GM19468 (cell line): Measurements from ENCODE around the gene CCL23.
"Not testable (repeated sequence)": the region's sequence is repeated elsewhere in the genome, so short reads cannot be mapped to it uniquely, and the experiment has no call there.

Source experiments
- ATAC-seq: cut with Tn5 transposase; IDR thresholded peaks from one replicate; pipeline ENCODE4 v1.9.1; 2021; ENCODE audit warnings: mild to moderate bottlenecking, moderate library complexity, moderate number of reproducible peaks; ENCODE audit not compliant: unreplicated experiment; ENCODE audit errors: extremely low read depth

Gene CCL23, protein sequence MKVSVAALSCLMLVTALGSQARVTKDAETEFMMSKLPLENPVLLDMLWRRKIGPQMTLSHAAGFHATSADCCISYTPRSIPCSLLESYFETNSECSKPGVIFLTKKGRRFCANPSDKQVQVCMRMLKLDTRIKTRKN

DNA sequence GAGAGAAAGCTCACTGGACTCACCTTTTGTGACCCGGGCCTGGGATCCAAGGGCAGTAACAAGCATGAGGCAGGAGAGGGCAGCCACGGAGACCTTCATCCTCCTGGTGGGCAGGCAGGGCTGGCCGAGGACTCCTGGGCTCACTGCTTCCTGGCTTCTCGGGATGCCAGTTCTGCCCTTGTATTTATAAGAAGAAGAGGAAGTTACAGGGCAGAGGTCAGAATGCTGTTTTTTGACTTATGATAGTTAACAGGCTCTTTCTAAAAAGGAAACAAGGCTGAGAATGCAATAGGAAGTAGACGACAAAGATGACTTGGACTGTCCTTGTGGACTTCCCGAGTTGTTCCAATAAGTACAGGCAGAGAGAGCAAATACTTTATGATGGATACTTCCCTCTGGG lies at the start of gene CCL23:
Gene CCL23, minus strand, starts transcription at position 174 of the 400 bp plus-strand sequence. Its CDS starts 75 bp downstream, at position 99.
- ATAC-seq = no peak

DNA sequence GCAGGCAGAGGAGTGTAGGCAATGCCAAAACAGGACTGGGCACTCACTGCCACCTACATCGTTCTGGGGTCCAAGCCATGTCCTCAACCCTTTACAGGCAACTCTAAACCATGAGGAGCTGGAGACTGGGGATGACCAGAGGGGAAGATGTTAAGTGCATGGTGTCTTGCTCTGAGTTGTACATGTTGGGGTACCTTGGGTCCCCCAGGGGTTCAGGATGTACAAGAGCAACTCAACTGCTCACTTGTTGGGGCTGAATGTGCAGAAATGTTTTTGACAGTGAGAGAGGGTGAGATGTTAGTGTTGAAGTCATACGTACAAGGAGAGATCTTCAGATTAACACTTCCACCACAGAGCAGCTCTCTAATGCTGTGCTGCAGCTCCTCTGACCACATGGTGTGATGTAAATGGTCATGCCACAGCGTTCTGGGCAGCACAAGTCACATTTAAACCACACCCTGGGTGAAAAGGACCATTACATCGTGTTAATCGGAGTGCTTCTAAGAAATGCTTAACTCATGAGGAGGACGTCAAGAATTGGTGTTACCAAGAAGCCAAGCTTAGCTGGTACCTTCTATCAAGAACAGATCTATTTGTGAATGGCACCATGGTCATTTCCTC lies 48.7 kb upstream of the CCL23 start:
- no peak for ATAC-seq

DNA sequence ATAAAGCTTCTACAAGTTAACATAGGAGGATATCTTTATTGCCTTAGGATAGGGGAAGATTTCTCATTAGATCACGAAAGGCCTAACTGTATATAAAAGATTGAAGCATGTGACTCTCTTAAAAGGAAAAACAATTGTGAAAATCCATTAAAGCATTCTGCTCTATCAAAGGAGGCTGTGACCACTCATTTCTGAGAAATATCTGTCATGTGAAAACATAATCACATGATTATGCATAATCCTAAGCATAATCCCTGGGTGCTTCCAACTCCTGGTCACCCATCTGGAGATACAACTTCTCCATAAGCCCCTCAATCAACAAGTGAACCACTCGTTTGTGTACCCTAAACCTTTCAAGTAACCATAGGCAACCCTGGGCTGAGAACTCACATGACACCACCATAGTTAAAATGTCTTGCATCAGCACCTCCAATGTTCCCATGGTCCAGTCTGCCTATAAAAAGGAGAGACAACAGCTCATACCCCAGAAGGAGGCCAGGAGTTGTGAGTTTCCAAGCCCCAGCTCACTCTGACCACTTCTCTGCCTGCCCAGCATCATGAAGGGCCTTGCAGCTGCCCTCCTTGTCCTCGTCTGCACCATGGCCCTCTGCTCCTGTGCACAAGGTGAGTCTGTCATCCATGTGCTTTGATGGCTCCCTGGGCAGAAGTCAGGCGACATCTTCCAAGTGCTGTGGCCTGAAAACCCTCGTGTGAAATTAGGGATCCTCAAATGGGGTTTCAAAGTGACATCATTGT lies 46.2 kb upstream of the CCL23 start, which contains the start of gene CCL18:
Gene CCL18, plus strand, starts transcription at position 487 of the 756 bp plus-strand sequence. Its CDS starts 71 bp downstream, at position 558.
- no peak for ATAC-seq

DNA sequence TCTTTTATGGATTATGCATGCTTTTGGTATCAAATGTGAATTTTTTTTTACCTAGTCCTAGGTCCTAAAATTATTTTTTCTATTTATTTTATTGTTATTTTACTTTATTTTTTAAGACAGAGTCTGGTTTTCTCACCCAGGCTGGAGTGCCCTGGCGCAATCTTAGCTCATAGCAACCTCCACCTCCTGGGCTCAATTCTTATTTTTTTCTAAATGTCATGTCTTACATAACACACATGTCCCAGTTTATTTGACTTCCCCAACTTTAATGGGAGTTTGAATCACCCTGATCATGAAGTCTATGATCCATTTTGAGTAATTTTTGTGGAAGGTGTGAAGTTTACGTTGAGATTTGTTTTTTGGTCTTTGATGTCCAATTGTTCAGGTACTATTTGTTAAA lies 43.0 kb upstream of the CCL23 start:
- ATAC-seq = no peak

DNA sequence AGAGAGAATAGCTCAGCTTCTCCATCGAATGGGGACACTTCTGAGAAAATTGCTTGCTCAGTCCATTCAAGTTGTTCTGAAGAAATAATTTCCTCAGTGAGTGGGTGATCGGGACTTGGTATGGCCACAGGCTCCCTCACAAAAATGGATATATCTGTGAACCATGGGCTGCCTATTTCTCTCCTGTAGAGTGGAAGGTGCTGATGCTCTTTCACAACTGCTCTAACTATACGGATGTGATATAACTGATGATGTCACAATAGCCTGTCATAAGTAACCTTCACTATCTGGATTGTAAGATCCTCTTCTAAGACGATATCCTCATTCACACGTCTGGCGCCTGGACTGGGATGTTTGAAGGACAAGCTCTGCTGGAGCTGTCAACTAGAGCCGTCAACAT lies 41.6 kb upstream of the CCL23 start:
- ATAC-seq = no peak

DNA sequence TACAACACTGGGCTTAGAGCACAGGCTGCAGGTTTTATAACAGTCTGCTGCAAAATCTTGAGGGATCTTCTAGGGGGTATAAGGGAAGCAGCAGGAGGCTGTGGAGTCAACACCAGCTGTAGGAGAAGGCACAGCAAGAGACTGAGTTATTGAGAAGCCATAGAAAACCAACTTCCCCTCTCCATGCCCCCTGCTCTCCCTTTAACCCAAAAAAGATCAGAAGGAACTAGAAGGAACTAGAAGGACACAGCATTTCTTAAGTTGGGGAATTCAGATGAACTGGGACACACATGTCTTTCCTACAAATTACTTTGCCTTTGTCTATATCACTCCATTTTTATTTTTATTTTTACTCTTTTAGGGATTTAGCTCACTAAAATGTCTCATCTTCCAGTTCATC lies 40.1 kb upstream of the CCL23 start:
- no peak for ATAC-seq

DNA sequence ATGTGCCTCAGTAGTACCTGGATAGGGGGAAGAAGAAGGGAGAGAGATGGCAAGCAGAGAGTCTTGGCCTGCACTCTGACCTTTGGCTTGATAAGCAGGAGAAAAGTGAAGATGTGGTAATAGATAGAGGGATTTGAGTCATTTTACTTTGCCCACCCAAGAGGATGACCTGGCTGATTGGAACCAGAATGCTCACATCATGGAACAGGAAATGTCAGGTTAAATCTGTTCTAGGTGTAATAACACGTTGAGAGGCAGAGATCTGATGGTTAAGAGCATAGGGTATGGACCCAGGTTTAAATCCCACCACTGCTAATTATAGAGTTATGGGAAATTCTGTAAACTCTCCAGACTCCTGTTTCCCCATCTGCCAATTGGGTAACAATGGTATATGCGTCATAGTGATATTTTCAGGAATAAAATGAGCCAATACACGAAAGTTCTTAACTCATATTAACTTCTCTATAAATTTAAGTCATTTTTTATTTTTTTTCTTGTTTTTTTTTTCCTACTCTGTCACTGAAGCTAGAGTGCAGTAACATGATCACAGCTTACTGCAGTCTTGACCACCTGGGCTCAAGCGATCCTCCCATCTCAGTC lies 38.2 kb upstream of the CCL23 start:
- no peak for ATAC-seq

DNA sequence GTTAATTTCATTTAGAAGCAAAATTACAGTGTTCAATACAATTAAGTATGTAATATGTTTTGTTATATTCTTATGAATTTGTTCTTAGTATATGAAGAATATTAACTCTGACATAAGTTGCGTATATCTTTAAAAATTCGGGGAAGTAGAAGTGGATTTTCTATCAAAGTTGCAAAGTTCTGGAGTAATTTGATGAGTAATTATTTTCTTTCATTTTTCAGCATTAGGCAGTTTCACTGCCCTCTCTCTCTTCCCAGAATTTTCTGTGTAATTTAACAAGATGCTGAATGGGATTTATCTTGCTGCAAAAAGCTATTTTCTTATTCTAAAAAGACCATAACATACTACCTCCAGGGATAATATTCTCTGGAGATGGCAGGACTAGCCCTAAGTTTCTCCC lies 37.4 kb upstream of the CCL23 start:
- ATAC-seq = no peak

DNA sequence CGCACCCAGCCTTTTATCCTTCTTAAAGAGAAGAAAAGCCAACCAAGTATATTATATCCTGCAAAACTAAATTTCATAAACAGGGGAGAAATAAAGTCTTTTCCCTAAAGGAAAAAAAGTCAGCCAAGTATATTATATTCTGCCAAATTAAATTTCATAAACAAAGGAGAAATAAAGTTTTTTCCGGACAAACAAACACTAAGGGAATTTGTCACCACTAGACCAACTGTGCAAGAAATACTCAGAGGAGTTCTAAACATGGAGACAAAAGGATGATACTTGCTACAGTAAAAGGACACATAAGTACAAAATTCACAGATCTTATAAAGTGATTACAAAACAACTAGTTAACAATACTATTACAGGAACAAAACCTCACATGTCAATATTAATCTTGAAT lies 31.9 kb upstream of the CCL23 start:
- no peak for ATAC-seq

DNA sequence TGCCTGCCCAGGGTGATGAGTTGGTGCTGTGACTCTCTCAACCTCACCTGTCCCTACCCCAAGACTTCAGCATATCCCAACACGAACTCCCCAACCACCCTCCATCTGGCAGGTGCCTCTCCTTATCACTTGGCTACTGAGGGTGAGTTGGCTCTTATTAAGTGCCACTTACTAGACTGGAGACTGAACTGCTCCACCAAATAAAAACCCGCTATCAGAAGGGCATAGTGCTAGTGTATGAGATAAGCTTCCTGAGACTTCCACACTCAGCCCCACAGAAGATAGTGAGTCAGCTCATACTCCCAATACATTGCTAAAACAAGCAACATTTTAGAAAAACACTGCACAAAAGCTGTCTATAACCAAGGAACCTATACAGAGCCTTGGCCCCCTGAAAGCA lies 30.3 kb upstream of the CCL23 start:
- ATAC-seq = no peak

DNA sequence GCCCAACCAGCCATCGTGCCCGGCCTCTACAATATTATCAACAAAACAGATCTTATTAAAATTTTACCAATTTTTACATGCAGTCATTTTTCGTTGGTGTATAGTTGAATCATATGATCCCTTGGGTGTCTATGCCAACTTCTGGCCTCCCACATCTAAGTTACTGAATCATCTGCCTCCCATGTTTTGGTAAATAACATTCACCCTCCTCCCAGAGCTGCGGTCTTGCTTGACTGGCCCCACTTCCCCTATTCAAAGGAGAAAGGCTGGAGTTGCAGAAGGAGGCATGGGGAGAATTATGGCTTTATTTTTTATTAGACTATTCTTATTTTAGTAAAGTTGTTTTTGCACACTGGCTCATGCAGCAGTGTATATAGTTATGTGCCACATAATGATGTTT lies 18.5 kb upstream of the CCL23 start:
- no peak for ATAC-seq

DNA sequence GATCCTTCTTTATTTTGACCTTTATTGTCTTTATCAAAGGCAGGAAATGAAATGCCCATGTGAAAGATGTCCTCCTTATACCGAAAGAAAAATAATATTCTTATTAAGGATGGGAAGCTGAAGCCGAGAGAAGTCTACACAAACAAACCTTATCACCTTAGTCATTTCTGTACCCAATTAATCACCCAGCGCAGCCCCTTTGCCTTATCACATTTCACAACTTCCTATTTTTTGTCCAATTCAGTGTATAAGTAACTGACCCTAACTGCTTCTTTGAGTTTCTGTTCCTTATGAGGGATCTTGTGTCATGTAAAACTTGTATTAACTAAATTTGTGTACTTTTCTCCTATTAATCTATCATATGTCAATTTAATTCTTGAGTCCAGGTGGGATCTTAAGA lies 16.4 kb upstream of the CCL23 start:
- no peak for ATAC-seq

DNA sequence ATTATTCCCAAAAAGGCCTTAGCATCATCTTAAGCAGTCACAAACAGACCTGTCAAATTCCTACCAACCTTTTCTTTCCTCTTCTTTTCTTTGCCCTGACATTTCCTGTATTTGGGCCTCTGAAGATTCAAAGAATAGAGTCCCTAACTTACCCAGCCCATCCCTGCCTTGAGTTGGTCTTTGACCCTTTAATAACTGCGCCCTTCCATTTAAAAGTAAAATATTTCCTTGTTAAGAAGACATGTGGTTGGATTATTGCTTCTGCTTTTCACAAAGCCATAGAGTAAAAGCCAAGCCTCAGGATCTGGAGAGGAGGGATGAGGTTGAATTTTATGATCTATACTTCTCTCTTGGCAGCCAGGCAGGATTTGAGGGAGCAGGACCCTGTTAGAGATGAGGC lies 13.2 kb upstream of the CCL23 start:
- ATAC-seq = no peak

DNA sequence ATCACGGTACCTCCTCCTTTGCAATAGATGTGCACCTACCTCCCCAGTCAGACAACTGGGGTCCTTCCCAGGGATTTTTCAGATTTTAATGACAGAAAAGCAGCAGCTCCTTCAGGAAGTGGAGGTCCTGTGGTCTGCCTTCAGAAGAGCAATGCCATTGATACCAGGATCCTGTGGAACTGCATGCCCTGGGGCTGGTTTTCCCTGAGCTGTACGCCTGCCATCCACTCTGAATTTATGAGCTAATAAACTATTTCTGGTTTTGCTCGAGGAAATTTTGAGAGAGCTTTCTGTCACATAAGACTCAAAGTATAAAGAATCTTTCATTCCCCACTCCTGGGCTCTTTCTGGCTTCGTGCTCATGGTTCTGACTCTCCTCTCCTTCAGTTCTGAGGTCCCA lies 10.0 kb upstream of the CCL23 start:
- no peak for ATAC-seq

DNA sequence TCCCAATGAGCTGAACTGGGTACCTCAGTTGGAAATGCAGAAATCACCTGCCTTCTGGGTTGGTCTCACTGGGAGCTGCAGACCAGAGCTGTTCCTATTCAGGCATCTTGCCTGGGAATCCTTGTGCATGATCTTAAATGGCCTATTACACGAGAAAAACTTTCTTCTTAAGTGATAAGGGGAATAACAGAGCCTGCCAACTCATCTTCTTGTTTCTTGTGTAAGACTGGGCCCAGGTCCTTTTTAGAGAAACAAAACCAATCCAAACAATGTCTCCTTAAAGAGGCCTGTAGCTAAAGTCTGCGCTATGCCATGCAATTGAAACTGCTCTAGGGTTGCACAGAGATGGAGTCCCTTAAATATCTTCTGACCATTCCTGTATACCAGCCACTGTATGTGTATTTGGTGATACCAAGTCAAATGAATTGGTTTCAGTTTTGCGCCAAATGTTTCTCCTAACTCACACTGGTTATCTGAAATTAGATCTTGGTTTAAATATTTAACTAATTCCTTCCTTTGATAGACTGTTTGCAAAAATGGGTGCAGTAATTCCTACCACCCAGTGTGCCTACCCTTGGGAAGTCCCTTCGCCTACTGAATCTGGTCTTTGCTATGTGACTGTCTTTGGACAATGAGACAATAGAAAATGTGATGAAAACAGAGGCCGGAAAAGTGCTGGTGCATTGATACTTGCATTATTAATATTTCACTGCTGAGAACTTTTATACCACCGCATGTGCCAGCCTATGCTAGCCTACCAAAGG lies 6.5 kb upstream of the CCL23 start:
- no peak for ATAC-seq

DNA sequence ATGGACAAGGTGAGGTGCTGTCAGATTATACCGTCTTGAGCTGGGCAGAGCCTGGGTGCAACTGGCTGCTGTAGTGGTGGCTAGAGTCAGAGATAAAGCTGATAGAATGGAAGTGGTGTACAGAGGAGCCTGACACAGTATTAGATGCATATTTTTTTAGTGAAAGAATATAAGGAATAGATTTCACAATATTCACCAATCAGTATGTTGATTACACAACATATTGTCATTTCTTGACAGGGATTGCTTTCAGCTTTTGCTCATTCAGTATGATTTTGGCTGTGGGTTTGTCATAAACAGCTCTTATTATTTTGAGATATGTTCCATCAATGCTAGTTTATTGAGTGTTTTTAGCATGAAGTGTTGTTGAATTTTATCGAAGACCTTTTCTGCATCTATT lies 1.7 kb upstream of the CCL23 start:
- ATAC-seq = no peak

DNA sequence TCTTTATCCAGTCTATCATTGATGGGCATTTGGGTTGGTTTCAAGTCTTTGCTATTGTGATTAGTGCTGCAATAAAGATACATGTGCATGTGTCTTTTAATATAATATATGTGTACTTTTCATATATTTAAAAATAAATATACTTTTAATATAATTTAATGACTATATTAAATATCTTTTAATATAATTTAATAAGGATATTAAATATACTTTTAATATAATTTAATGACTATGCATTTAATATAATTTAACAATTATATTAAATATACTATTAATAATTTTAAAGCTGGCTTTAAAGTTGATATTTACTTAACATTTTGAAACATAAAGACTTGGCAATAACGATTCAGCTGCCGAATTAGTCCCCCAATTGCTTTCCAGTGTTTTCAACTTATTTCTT lies 1.2 kb downstream of the CCL23 start:
- no peak for ATAC-seq

DNA sequence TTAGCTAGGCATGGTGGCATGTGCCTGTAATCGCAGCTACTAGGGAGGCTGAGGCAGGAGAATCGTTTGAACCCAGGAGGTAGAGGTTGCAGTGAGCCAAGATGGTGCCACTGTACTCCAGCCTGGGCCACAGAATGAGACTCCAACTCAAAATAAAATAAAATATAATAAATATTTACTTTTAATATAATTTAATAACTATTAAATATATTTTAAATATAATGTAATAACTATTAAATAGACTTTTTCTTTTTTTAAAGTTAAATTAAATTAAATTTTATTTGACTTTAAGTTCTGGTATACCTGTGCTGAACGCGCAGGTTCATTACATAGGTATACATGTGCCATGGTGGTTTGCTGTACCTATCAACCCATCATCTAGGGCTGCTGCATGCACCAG lies 1.9 kb downstream of the CCL23 start:
- ATAC-seq = not testable (repeated sequence)

DNA sequence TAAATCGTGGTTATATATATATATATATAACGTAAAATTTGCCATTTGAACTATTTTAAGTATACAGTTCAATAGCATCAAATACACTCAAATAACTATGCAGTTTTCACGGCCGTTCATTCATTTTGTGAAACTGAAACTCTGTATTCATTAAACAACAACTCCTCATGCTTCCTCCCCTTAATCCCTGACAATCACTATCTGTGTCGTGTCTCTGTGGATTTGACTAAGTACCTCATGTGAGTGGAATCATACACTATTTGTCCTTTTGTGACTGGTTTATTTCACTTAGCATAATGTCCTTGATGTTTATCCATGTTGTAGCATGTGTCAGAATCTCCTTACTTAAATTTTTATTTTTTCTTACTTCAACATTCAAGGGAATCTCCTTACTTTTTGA lies 2.8 kb downstream of the CCL23 start:
- no peak for ATAC-seq

DNA sequence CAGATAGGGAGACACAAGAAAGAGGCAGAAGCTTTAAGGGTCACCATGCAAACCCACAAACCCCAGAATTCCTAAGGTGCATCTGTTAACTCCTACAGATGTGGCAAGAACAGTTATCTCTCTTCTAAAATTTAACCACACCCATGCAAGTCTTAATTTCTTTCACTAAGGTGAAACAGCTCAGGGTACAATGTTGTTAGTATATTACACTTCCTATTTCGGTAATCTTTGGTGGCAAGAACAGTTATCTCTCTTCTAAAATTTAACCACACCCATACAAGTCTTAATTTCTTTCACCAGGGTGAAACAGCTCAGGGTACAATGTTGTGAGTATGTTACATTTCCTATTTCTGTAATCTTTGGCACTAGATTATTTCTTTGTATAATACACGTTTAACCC lies 6.6 kb downstream of the CCL23 start:
- ATAC-seq = no peak
